HFF-Myc (cell line): ENCODE measurements around the gene KRTAP2-2.

Source experiments
- DNase-seq: peaks from one replicate; pipeline ENCODE4 v3.0.0-alpha.2; 2011; ENCODE audit warnings: low read depth; ENCODE audit errors: extremely low read depth
- H3K4me3 ChIP-seq: replicated peaks from 2 replicates; pipeline ENCODE4 v1.5.1; 2011; ENCODE audit warnings: low read depth, mild to moderate bottlenecking, control low read depth, low read length
- CTCF ChIP-seq: IDR thresholded peaks from 2 replicates; pipeline ENCODE4 v1.5.1; 2012; ENCODE audit warnings: mild to moderate bottlenecking, low read depth, low read length, control low read depth; ENCODE audit errors: missing control alignments

Gene KRTAP2-2

GRCh38 chr17:41020336-41020735 lies 34.7 kb downstream of the KRTAP2-2 start:
- no peak overlapping the region for H3K4me3 ChIP-seq

GRCh38 chr17:41019415-41019814 lies 35.6 kb downstream of the KRTAP2-2 start:
- DNase-seq, result no peak

More at GRCh38 chr17:41020336-41020735, 34.7 kb downstream of the KRTAP2-2 start:
- TF ChIP-seq CTCF, result no peak
- no peak for DNase-seq

GRCh38 chr17:41018541-41018940 lies 36.5 kb downstream of the KRTAP2-2 start:
- TF ChIP-seq CTCF, result no peak
- H3K4me3 ChIP-seq, result no peak overlapping the region
- no peak for DNase-seq

More at GRCh38 chr17:41019415-41019814, 35.6 kb downstream of the KRTAP2-2 start:
- TF ChIP-seq CTCF, result no peak
- no peak overlapping the region for H3K4me3 ChIP-seq

GRCh38 chr17:41016578-41017215 lies 38.3 kb downstream of the KRTAP2-2 start:
- TF ChIP-seq CTCF, result no peak
- DNase-seq, result no peak
- no peak overlapping the region for H3K4me3 ChIP-seq

GRCh38 chr17:41015454-41015853 lies 39.6 kb downstream of the KRTAP2-2 start:
- no peak overlapping the region for H3K4me3 ChIP-seq
- TF ChIP-seq CTCF, result no peak
- no peak for DNase-seq

- H3K4me3 ChIP-seq, result no peak overlapping the region
- TF ChIP-seq CTCF, result no peak
- peak; percentile 80 for DNase-seq
Observed at GRCh38 chr17:41013606-41014005, 41.4 kb downstream of the KRTAP2-2 start.

- peak; percentile 92 for DNase-seq
- no peak overlapping the region for H3K4me3 ChIP-seq
- TF ChIP-seq CTCF, result no peak
Observed at GRCh38 chr17:41013181-41013580, 41.8 kb downstream of the KRTAP2-2 start.
